Astrocyte of the spinal cord (primary cell): Measurements from ENCODE around the gene KRT85.

Source experiments
- DNase-seq: peaks from one replicate; pipeline ENCODE4 v3.0.0; 2011; ENCODE audit warnings: low read depth, low spot score
- H3K4me3 ChIP-seq: 2 replicates; pipeline ENCODE4 v1.5.1; 2011; ENCODE audit warnings: low read depth, mild to moderate bottlenecking, low read length, moderate library complexity
- CTCF ChIP-seq: IDR thresholded peaks from 2 replicates; pipeline ENCODE4 v1.5.1; 2012; ENCODE audit warnings: low read depth, mild to moderate bottlenecking, low read length, inconsistent platforms
- in situ Hi-C: cut with HindIII; loops from 2 replicates; pipeline ENCODE4 v1.10.0; 2017; ENCODE audit warnings: low sequenced_read_pairs

KRT85 gene

DNA sequence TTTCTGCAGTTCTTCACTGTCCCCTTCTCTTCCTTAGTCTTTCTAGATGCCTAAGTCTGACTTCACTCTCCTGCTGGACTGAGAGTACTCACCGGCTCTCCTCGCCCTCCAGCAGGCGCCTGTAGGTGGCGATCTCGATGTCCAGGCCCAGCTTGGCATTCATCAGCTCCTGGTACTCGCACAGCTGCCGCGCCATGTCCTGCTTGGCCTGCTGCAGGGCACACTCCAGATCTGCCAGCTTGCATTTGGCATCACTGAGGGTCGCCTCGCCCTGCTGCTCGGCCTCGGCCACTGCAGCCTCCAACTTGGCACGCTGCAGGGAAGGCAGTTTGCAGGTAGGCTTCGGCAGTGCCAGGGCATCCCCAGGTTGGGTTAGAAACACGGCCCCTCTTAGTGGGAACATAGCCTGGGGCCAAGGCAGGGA lies 13.0 kb upstream of the KRT85 start:
- no peak overlapping the region for H3K4me3 ChIP-seq
- TF ChIP-seq CTCF: peak; percentile 68
- DNase-seq: peak; percentile 16
- in situ Hi-C loops: no loop called here

DNA sequence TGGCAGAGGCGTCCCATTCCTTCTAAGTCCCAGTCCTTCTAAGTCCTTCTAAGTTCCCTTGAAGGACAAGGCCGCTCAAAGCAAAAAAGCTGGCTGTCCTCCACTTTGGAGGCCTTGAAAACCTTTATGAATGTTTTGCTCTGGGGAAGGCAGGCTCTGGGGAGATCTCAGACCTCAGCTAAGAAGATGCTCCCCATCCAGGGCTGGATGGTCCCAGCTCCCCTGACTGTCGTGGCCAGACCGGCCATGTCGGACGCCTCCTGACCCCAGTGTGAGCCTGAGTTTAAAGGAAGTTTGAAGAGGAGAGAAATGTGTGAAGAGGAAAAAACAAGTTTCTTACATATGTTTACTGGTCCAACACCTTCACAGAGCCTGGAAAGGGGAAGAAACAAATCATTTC lies 12.3 kb upstream of the KRT85 start:
- in situ Hi-C loops: no loop called here
- no peak for TF ChIP-seq CTCF
- no peak overlapping the region for H3K4me3 ChIP-seq
- DNase-seq: no peak

DNA sequence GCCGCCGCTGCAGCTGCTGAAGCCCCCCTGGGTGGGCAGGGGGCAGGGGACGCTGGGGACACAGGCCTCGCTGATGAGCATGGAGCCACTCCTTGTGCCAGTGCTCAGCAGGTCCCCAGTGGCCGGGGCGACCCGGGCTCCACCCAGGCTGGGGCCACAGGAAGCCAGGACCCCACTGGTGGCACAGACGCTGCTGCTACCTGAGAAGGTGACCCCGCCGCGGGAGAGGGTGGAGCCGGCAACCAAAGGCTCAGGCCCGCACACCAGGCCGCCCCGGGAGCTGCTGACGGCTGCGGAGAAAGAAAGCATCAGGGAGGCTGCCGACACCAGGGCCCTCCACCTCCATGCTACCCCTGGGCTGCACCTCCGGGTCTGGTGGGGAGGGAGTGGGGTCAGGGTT lies 10.8 kb upstream of the KRT85 start:
- TF ChIP-seq CTCF: no peak
- DNase-seq: no peak
- in situ Hi-C loops: no loop called here

GRCh38 chr12:52377266-52377665 lies 10.0 kb upstream of the KRT85 start:
- no peak for TF ChIP-seq CTCF
- DNase-seq: no peak
- in situ Hi-C loops: no loop called here
- no peak overlapping the region for H3K4me3 ChIP-seq

More for the DNA sequence above, 10.8 kb upstream of the KRT85 start:
- H3K4me3 ChIP-seq: no peak overlapping the region

- H3K4me3 ChIP-seq: no peak overlapping the region
- peak; percentile 88 for TF ChIP-seq CTCF
- DNase-seq: peak; percentile 85
- in situ Hi-C loops: no loop called here
Observed at GRCh38 chr12:52372216-52373154, 5.2 kb upstream of the KRT85 start.

- DNase-seq: no peak
- in situ Hi-C loops: no loop called here
- H3K4me3 ChIP-seq: no peak overlapping the region
- no peak for TF ChIP-seq CTCF
Observed at GRCh38 chr12:52371716-52372115, 4.4 kb upstream of the KRT85 start.
